Activated CD4-positive, CD25-positive, alpha-beta regulatory T cell treated with anti-CD3 and anti-CD28 coated beads, Interleukin-2, amount 50 U/mL, for 24 hours (primary cell): ENCODE data around the gene DCLRE1B.
A peak's percentile ranks its signal among the peaks of the same experiment; 100 is the strongest.

ENCODE experiments used
- ATAC-seq, 2 donors: fragments of 150-1000 bp; cut with Tn5 transposase; one replicate each; pipeline ENCODE4 v1.10.0; 2021; ENCODE audit warnings: mild to moderate bottlenecking in 1 of 2, moderate library complexity in 1 of 2

DCLRE1B gene

DNA sequence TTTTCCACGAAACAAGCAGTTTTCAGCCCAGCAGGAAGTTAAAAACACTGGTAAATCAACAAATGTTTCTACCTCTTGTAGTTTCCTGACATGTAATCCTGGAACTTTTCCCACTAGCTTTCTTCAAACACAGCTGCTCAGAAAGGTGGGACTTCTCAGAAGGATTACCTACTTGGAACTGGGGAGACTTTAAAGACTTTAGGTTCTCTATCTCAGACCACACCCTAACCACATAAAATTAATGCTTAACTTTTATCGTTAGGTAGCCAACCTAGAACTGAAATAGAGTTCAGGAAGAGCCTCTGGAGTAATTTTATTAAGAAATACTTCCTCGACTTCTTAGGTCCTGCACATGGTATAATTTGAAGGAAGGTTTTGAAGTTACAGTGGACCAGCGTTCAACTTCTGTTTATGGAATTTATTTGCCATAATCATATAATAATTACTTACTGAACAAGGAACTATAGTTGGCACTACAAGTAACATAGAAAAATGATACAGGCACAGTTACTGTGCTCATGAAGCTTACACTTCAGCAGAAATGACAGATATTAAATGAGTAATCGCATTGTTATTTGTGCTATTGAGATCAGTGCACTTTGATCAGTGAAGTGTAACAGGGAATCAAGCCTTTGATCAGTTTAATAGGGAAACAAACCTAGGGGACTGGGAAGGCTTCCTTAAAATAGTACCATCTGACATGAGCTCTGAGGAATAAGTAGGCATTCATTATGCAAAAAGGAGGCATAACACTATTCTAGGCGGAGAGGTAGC lies 17.5 kb upstream of the DCLRE1B start, which contains the start of gene BCL2L15:
Gene BCL2L15 (minus strand): TSS at position 180 of the 774 bp plus-strand sequence. CDS start 206 bp downstream, outside the sequence.
- ATAC-seq: no peak

DNA sequence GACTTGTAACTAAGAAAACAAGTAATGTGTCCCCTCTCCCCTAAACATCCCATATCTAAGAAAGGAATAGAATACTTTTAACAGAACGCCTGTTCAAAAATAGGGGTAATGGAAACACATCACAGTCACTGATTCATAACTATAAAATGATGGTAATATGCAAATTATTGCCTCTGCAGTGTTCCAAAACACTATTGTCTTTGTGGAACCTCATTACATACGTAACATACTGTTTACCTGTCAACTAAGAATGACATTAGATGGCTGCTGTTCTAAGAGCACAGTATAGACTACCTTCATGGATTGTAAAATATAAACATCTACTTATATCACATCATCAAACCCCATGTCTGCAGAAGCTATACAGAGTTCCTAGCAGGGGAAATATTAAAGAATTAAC lies 14.3 kb upstream of the DCLRE1B start:
- peak; percentile 65 to 72 for ATAC-seq

DNA sequence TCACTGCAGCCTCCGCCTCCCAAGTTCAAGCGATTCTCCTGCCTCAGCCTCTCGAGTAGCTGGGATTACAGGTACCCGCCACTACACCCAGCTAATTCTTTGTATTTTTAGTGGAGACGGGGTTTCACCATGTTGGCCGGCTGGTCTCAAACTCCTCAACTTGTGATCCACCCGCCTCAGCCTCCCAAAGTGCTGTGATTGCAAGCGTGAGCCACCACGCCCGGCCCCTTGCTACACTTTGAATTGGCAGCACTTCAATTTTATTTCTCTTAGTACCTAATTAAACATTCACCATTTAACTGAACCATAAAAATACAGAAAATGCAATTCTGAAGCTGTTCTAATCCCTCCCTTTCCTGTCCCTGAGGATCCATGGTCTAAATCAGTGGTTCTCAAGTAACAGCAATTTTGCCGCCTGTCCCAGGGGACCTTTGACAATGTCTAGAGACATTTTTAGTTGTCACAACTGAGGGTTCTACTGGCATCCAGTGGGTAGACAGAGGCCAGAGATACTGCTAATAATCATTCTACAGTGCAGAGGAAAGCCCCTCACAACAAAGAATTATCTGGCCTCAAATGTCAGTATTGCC lies 13.4 kb upstream of the DCLRE1B start:
- ATAC-seq: no peak

DNA sequence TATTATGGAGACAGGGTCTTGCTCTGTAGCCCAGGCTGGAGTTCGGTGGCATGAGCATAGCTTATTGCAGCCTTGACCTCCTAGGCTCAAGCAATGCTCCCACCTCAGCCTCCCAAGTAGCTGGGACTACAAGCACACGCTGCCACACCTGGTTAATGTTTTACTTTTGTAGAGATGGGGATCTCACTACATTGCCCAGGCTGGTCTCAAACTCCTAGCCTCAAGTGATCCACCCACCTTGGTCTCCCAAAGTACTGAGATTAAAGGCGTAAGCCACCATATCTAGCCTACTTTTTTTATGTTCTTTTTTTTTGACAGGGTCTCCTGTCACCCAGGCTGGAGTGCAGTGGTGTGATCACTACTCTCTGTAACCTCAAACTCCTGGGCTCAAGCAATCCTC lies 11.9 kb upstream of the DCLRE1B start:
- ATAC-seq: no peak

DNA sequence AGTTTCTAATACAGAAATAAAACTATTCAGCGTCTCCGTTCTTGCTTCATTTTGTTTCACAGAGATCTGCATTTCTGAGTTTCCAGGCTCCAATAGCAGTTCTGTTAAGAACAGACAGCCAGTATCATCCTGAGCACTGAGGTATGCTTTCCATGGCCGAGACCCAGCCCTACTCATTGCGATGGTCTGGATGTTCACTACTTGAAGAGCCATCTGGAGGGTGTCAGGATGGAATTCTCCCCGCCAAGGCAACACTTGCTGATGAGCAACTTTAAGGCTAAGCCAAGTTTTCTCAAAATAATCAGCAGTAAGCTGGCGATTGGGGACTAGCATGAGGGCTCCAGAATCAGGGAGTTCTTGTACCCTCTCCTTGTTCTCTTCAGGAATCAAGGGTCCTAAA lies 10.0 kb upstream of the DCLRE1B start:
- no peak for ATAC-seq

DNA sequence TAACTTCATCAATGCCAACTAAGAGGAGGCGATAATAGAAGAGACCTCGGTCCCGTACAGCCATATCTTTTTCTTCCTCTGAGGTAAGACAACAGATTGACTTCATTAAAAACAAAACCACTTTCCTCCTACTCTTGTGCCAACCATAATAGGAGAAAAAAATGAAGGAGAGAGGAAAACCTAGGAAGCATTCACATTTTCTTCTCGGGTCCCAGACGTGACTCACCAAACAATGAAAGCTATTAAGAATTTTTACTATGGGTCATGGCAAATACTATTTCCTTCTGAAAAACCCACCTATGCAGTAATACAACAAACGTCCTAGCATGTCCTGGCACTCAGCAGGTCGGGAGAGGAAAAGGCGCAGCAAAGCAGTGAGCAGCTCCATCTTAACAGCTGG lies 9.2 kb upstream of the DCLRE1B start:
- ATAC-seq: no peak

DNA sequence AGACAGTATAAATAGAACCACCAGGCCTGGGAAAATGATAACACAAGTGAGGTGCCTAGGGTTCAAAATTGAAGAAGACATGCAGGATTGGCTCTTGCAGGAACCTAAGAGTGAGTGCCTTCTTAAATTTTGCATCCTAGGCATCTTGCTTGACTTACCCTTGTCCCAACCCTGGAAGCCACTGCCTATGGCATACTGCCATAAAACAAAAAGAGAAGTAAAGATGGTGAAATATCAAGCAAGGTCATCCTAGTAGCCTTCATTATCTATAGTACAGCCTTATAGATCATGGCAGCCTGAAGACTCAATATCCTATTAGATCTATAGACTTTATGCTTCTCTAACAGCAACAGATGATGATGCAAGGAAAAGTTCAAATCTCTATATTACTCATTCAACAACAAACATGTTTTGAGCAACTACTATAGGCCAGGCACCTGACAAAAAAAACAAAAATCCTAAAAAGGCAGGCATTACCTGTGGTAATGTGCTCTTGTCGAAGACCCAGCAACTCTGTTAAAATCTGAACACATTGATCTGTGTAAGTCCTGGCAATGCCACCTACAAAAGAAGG lies 6.8 kb upstream of the DCLRE1B start:
- ATAC-seq: peak in 1 of 2 donors; percentile 20

DNA sequence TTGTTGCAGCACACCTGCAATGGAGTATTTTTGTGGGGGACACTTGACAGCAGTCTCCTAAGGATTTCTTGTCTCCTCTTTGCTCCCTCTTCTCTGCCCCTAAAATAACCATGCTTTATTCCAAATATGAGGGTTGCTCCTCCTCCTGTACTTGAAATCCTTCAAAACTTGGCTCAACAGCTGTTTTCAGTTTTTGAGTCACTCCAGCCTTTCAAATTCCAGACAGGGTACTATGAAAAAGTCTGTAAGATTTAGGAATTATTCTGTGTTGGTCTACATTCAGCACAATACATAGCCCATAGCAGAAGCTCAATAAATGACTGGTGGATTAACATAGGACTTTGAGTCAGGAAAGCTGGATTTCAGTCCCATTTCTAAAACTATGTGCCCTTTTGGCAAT lies 6.0 kb upstream of the DCLRE1B start:
- no peak for ATAC-seq

DNA sequence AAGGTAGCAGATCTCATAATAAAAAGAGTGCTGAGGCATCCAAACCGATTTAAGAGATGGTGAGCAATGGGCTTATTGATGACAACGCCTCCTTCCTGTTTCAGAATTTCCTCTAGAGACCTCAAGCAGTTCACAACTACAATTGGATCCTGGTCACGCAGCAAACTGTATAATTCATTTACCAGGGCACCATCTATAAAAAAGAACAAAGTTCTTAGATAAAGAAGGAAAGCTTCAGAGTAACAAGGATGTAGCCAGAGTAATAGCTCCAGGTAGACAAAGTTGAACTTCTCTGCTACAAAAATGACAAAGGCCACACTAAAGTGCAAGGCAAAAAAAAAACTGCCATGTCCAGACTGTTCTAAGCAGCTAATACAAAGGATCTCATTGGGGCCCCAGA lies 3.9 kb upstream of the DCLRE1B start:
- ATAC-seq: no peak

DNA sequence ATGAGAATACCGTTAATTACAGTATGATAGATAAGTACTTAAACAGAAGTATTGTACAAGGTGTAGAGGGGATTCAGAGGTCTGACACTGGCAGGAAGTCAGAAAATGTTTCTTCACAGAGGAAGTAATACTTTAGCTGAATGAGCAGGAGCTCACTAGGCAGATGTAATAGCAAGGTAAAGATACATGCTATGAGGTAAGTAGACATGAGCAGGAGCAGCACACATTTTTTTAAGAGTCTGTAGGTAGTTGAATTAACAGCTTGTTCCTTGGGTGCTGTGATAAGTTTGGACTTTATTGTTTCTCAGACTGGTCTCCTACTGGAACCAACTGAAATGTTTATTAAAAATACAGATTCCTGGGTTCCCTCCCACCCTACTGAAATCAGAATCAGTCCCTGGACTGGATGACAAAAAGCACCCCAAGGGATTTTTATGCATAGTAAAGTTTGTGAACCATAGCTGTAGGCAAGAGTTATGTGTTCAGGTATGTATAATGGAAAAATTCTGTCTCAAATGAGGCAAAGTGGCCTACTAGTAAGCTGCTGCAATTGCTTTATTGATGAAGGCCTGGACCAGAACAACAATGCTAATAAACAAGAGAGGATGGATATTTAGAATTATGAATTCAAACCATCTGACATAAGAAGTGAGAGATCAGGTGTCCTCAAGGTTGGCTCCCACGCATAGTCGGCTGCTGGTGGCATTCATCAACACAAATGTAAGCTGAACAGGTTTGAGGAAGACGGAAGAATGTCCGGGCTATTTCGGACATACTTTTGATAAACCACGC lies 1.4 kb upstream of the DCLRE1B start:
- ATAC-seq: no peak

DNA sequence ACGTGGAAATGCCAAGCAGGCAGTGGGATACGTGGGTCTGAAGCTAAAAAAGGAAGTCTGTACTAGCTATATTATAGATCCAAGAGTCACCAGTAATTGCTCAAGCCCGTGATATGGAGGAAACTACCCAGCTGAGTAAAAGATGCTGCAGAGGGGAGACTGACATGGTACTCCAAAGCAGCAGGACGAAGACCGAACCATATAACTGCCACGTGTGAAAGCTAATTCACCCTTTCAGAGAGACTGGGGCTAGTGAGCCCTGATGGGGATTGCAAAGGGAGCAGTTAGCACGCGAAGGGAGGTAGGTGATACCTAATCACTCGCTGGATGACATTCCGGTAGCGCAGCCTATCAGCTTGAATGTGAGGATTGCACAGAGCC lies 843 bp upstream of the DCLRE1B start:
- ATAC-seq: peak; percentile 43 to 47

DNA sequence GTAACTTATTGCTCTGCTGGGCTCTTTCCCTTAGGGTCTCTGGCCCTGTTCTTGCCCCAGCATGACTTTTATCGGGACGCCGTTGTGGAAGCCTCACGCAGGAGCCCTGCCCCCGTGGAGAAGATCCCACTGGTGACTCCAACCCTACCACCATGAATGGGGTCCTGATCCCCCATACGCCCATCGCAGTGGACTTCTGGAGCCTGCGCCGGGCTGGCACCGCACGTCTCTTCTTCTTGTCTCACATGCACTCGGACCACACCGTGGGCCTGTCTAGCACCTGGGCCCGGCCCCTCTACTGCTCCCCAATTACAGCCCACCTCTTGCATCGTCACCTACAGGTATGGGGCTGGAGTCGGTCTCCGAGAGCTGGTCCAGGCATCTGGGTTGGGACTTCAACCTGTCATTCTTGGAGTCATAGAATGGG lies 322 bp downstream of the DCLRE1B start:
- ATAC-seq: no peak

DNA sequence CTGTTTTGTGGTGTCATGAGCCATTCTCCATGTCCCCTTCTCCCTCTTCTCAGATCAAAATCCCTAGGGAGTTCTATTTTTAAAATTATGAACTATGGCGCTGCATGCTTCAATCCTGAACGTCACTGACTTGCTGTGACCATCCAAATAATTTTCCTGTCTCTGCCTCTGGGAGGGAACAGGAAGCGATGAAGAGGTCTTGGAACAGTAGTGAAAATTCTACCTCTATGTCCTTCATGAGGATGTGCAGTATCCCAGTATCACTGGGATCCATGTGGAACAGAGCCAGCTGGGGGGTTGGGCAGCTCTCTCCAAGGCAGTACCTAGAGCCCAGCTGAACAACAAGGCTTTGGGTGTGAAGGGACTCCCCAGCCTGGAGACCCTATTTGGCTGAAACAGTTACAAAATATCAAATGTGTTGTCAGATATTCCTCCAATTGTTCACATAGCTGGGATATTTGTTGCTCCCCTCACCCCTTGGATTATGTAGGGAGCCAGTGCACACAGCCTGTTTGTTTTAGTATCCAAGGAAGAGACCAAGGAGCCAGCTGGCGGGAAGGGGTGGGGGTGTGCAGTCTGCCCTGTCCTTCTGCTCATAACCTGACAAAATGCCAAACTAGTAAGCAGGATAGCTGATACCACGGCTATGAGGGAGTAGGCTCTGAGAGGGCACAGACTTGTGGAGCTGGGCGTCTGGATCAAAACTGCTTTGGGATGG lies 7.6 kb downstream of the DCLRE1B start:
- no peak for ATAC-seq

DNA sequence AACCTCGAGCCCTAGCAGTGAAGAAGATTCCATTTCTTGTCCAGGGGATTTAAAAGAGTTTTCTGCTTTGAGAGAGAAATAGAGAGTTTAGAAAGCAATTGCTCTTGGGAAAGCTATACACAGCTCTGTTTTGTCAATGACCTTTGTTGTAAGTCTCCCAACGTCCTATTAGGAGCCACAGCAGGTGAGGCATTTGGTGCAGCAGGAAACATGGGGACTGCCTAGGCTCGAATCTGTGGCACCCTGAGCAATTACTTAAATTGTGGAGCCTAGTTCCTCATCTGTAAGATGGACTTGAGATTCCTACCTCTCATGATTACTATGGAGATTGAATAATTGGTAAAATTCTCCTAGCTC lies 8.2 kb downstream of the DCLRE1B start:
- no peak for ATAC-seq

DNA sequence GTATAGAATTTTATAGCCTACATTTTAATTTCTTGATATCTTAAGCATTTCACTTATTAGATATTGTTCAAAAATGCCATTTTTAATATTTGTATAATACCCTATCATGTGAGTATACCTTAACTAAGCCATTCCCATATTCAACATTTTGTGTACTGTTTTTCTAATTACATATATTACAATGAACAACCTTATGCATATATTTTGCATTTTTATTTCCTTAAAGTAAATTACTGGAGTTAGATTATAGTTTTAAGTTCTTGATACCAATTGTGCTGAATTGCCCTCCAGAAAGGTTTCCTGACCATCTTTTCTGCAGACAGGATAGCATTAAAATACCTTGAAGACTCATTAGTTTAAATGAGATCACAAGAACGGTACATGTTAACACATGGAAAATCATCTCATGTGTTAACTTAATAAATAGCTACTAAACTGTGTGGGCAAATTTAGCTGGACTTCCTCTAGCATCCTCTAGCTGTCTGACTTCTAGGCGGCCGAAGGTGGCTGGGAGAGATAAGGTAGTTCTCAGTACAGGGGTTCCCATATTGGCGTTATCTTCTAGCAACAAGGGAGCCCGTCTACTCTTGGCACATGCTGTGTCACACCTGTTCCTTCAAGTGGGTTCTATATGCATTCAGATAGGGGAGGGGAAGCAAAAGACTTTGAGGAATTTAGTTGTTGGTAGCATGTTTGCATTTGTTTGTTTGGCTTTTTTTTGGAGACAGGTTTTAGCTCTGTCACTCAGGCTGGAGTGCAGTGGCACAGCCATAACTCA lies 8.9 kb downstream of the DCLRE1B start:
- no peak for ATAC-seq

DNA sequence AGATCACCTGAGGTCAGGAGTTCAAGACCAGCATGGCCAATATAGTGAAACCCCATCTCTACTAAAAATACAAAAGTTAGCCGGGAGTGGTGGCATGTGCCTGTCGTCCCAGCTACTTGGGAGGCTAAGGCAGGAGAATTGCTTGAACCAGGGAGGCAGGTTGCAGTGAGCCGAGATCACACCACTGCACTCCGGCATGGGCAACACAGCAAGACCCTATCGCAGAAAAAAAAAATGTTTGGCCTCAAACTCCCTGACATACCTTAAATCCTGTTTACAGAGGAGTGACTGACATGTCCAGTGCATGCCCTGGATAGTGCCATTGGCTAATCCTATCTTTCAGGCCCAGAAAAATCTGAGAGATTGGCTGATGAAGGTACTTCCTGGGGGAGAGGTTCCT lies 11.8 kb downstream of the DCLRE1B start:
- no peak for ATAC-seq

DNA sequence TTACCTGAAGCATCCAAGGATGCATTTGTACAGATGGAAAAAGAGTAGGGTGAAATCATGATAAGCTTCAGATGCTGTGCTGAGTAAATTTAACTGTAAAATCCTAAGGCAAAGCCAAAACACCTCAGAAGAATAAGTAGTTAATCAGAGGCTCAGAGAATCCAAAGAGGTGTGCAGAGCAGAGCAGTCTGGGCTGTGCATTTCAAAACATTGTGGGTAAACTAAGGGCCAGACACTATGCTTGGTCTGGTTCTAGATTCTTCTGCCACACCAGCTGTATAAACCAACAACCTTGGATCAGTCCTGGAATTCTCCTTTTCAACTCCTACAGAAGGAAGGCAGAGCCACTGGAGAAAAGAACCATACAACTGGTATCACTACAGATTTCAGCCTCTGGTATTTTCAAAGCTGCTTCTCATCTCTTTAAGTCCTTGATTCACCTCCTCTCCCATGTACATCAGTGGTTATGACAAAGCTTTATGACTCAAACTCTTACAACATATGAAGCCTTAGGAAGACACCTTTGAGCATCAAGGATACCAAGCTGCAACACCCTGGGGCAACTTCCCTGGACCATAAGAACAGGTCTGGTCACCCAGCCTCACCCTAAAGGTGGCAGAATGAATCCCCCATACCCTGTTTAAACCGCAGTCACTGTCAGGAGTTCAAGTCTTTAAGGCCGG lies 12.4 kb downstream of the DCLRE1B start:
- ATAC-seq: no peak

DNA sequence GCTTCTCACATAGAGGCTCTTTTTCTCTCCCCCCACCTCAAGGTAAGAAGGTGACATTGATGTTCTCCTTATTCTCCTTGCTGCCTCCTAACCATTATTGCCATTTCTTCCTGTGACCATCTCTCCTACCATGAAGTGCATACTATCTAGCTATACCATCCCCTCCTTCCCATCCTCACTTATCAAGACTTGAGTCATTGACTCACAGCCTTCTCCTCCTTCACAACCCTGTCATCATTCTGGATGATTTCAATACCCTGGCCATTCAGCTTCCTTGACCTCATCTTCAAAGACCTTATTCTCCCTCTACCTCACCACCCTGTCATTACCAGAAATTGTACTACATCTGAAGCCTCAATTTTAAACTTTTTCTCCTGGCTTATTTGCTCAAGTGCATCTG lies 13.1 kb downstream of the DCLRE1B start:
- no peak for ATAC-seq

DNA sequence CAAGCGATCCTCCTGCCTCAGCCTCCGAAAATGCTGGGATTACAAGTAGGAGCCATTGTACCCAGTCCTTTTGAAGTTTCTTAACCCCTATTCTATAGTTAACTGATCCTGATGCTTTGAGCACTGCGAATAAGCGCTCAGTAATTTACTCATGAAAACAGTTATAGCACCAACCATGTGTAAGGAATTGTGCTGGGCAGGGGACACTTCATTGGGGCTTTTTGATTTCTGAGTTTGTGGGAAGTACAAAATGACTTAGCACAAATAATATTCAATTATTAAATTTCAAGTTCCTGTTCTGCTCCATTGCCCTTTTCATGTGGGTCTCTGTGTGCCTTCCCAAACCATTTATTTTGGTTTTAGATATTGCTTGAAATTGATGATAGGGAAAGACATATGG lies 17.8 kb downstream of the DCLRE1B start:
- ATAC-seq: no peak

DNA sequence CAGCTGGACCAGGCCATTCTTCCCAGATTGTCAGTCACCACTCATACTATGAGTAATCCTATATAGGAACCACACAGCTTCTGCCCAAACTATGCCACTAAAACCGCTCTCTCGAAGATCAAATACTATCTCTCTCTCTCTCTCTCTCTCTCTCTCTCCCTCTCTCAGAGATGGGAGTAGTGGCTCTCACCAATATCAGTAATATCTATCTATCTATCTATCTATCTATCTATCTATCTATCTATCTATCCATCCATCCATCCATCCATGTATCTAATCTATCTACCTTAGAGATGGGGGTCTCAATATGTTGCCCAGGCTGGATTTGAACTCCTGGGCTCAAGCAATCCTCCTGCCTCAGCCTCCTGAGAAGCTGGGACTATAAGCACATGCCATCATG lies 19.3 kb downstream of the DCLRE1B start:
- no peak for ATAC-seq

DNA sequence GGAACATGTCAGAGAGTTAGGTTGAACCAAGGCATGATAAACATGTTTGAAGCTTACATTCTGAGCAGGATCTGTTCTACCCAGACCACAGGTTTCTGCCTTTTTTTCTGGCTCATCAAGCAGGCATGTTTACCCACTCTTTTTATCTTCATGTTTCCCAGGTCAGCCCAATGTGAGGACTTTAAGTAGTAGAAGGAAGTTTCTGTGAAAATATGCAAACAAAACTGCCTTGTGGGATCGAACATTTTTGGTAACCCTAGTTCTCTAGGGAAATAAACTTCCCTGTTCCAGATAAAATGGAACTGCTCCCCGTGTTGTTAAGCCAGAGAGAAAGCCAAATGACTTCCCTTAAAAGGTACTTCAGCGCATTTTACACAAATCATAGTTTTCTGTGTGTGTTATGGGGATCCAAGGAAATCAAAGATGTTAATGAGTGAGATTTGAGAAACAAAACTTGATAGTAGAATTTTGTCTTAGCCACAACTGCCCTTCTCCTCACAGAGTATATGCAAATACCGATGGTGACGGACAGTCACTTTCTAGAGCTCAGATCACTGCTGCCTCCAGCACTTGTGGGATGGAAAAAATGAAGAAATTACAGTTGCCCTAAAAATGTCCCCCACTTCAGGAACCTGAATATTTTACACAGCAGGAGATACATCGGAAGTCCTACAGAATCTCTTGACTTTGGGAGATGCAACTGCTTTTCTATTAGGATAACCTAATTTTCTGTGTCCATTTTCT lies 23.2 kb downstream of the DCLRE1B start:
- ATAC-seq: no peak
